Glutamatergic neuron (in vitro differentiated cells): ENCODE data around the gene MT1X. TPM values are rescaled to one million over a fixed set of nuclear protein-coding genes. Genes with fewer than 3 reads are reported as not detected.

ENCODE experiments used
- DNase-seq: peaks from one replicate; pipeline ENCODE4 v3.0.0; 2022
- H3K27ac Mint-ChIP-seq: one replicate; pipeline ENCODE4 v1.8.0; 2020; ENCODE audit warnings: mild to moderate bottlenecking, mixed read lengths, inconsistent platforms; ENCODE audit not compliant: unreplicated experiment
- H3K27me3 Mint-ChIP-seq: one replicate; pipeline ENCODE4 v1.8.0; 2020; ENCODE audit warnings: mild to moderate bottlenecking, moderate library complexity, mixed read lengths, inconsistent platforms; ENCODE audit not compliant: unreplicated experiment
- H3K36me3 Mint-ChIP-seq: one replicate; pipeline ENCODE4 v1.8.0; 2020; ENCODE audit warnings: mild to moderate bottlenecking, mixed read lengths, inconsistent platforms; ENCODE audit not compliant: unreplicated experiment
- H3K4me1 Mint-ChIP-seq: one replicate; pipeline ENCODE4 v1.8.0; 2020; ENCODE audit warnings: mild to moderate bottlenecking, low read depth, mixed read lengths, inconsistent platforms; ENCODE audit not compliant: unreplicated experiment
- H3K4me3 Mint-ChIP-seq: one replicate; pipeline ENCODE4 v1.8.0; 2020; ENCODE audit warnings: mild to moderate bottlenecking, mixed read lengths, inconsistent platforms; ENCODE audit not compliant: unreplicated experiment
- H3K9me3 Mint-ChIP-seq: one replicate; pipeline ENCODE4 v1.8.0; 2020; ENCODE audit warnings: mild to moderate bottlenecking, moderate library complexity, mixed read lengths, inconsistent platforms; ENCODE audit not compliant: unreplicated experiment
- total RNA-seq: library from RNA; stranded (reverse); fragmentation: NEBNext Ultra II Directional; extraction: Animal tissue kit (Norgen Biotek cat#: 25700); gene quantifications from one replicate; pipeline ENCODE4 v1.2.1, GENCODE V29; 2021; ENCODE audit not compliant: unreplicated experiment
- TF ChIP-seq, protein P1 (sequence below): fragments of 200-600 bp; sonication (generic); IDR thresholded peaks from one replicate; pipeline ENCODE4 v1.5.0; 2021; ENCODE audit not compliant: partially characterized antibody, unreplicated experiment

Gene MT1X
- total RNA-seq, 1 donor from 2014 or later, result 9.5 TPM

DNA sequence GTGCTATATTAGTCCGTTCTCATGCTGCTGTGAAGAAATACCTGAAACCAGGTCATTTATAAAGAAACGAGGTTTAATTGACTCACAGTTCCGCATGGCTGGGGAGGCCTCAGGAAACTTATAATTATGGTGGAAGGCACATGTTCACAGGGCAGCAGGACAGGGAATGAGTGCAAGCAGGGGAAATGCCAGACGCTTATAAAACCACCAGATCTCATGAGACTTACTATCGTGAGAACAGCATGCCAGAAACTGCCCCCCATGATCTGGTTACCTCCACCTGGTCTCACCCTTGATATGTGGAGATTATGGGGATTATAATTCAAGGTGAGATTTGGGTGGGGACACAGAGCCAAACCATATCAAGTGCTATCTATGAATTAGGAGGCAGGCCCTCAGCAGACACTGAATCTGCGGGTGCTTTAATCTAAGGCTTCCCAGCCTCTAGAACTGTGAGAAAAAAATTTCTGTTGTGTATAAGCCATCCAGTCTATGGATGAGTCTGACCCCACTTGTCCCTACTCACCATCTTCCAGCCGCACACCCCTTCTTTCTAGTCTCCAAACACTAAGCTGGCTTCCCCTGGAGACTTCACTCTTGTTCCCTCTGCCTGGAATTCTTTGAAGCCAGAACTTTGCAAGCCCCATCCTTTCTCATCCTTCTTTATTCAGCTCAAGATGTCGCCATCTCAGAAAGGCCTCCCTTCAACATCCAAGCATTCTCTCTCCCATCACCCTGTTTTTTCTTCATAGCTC lies 46.9 kb downstream of the MT1X start:
- Mint-ChIP-seq H3K27me3 (peaks cover 3% of the 10 kb centered on the region), H3K36me3 (no peaks in the 10 kb centered on the region), H3K4me3 (no peak overlapping the region), H3K9me3 (peaks cover 7% of the 10 kb centered on the region), H3K27ac (peak overlapping the region; percentile 19), H3K4me1 (peaks cover 8% of the 10 kb centered on the region)
- DNase-seq, result no peak
- TF ChIP-seq, protein P1, sequence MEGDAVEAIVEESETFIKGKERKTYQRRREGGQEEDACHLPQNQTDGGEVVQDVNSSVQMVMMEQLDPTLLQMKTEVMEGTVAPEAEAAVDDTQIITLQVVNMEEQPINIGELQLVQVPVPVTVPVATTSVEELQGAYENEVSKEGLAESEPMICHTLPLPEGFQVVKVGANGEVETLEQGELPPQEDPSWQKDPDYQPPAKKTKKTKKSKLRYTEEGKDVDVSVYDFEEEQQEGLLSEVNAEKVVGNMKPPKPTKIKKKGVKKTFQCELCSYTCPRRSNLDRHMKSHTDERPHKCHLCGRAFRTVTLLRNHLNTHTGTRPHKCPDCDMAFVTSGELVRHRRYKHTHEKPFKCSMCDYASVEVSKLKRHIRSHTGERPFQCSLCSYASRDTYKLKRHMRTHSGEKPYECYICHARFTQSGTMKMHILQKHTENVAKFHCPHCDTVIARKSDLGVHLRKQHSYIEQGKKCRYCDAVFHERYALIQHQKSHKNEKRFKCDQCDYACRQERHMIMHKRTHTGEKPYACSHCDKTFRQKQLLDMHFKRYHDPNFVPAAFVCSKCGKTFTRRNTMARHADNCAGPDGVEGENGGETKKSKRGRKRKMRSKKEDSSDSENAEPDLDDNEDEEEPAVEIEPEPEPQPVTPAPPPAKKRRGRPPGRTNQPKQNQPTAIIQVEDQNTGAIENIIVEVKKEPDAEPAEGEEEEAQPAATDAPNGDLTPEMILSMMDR, result no peak

DNA sequence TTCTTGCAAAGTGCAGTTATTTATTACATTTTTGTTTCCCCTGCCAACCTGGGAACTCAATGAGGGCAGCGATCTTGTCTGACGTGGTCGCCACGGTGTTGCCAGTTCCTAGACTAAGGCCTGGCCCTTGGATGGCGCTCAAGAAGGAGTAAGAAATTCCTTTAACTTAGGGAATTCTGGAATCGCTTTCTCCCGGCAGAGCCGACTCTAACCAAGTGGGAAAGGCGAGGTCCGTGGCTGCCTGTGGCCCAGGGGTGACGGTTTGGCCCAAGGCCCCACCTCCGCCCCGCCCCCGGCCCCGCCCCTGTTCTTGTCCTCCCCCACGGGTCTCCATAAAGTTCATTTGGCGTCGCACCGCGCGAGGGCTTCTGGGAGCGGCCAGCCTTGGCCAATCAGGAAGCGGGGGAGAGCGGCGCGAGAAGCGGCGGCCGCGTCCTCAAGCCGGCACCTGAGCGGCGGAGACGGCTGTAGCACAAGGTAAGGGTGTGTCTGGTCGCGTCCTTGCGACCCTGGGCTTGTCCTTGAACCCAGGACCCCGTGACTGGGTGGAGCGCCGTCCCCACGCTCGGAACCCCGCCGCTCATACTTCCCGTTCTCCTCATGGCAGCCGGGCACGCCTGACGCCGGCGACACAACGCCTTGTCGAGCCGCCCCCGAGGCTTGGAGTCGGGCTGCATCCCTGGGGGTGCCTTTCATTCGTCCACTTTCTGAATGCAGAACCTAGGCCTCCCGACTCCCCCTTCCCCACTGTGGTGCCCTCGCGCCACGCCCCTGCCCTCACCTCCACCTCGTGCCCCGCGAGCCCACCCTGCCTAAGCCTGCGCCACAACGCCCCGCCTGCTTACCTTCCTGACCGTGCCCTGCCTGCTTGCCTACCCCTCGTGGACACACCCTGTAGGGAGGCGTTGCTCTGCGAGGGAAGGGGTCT lies 47.7 kb downstream of the MT1X start, which contains the start of gene NUP93:
Gene NUP93 (plus strand): TSS at position 395 of the 928 bp plus-strand sequence. CDS start 18,119 bp downstream, outside the sequence.
- no peak within 1 kb of the TSS for H3K4me3 Mint-ChIP-seq
- peak within 1 kb of the TSS; percentile 25 for H3K27ac Mint-ChIP-seq
- no peaks in the 10 kb centered on the region for H3K36me3 Mint-ChIP-seq
- H3K27me3 Mint-ChIP-seq, result peaks cover 3% of the 10 kb centered on the region
- peaks cover 7% of the 10 kb centered on the region for H3K9me3 Mint-ChIP-seq
- TF ChIP-seq, protein P1, result no peak
- peak; percentile 91 for DNase-seq
- peaks cover 8% of the 10 kb centered on the region for H3K4me1 Mint-ChIP-seq

DNA sequence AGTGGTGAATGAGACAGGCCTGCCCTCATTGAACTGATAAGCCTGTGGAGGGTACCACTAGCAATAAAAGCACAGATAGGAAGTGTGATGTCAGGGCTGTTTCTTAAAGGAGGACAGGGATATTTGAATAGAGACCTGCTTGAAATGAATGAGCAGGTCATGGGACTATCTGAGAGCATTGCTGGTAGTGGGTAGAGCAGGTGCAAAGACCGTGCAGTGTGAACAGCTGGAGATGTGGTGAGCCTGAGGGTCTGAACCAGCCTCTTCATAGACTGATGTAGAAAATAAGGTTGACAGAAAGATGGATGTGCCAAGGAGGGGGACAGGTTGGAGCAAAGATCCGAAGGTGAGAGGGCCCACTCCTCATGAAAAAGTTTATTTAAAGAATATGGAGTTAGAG lies 50.1 kb downstream of the MT1X start:
- peaks cover 8% of the 10 kb centered on the region for H3K4me1 Mint-ChIP-seq
- peaks cover 3% of the 10 kb centered on the region for H3K27me3 Mint-ChIP-seq
- H3K9me3 Mint-ChIP-seq, result peaks cover 6% of the 10 kb centered on the region
- no peak overlapping the region for H3K4me3 Mint-ChIP-seq
- TF ChIP-seq, protein P1, result no peak
- H3K36me3 Mint-ChIP-seq, result no peaks in the 10 kb centered on the region
- no peak for DNase-seq
- H3K27ac Mint-ChIP-seq, result no peak overlapping the region

DNA sequence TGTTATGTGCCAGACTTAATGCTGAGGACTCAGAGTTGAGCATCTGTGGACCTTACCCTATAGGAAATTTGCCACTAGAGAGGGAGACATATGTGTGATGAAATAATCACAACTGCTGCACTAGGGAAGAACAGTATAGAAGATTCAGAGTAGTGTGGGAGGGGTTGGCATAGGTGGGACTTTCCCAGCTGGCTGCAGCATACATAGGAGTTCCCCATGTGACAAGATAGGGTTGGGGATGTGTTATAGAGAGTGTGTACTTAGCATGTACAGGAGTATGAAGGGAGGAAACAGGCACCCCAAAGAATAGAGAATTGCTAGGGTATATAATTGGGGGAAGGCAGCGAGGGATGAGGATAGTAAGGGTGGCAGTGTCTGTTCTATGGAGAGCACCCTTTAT lies 50.6 kb downstream of the MT1X start:
- Mint-ChIP-seq H3K9me3 (peaks cover 6% of the 10 kb centered on the region), H3K27ac (no peak overlapping the region), H3K36me3 (no peaks in the 10 kb centered on the region), H3K27me3 (peaks cover 3% of the 10 kb centered on the region), H3K4me1 (peaks cover 8% of the 10 kb centered on the region), H3K4me3 (no peak overlapping the region)
- no peak for DNase-seq
- TF ChIP-seq, protein P1, result no peak

Other genes starting within 250 kb of the MT1X start
- gene NUDT21, start 231.1 kb upstream of the MT1X start, total RNA-seq, result 135 TPM
- 45.6 TPM for gene OGFOD1, start 230.9 kb upstream of the MT1X start, total RNA-seq
- gene BBS2, start 162.4 kb upstream of the MT1X start, total RNA-seq, result 40.7 TPM
- not detected for gene MT4, start 117.4 kb upstream of the MT1X start, total RNA-seq
- not detected for gene MT3, start 92.9 kb upstream of the MT1X start, total RNA-seq
- not detected for gene MT2A, start 73.9 kb upstream of the MT1X start, total RNA-seq
- gene MT1E, start 56.7 kb upstream of the MT1X start, total RNA-seq, result not detected
- not detected for gene MT1M, start 49.8 kb upstream of the MT1X start, total RNA-seq
- not detected for gene MT1A, start 43.8 kb upstream of the MT1X start, total RNA-seq
- gene MT1B, start 30.6 kb upstream of the MT1X start, total RNA-seq, result not detected
- 3.4 TPM for gene MT1F, start 24.5 kb upstream of the MT1X start, total RNA-seq
- gene MT1G, start 14.4 kb upstream of the MT1X start, total RNA-seq, result not detected
- gene MT1H, start 12.7 kb upstream of the MT1X start, total RNA-seq, result not detected
- gene NUP93, start 47.7 kb downstream of the MT1X start, total RNA-seq, result 84.1 TPM
- not detected for gene SLC12A3, start 182.7 kb downstream of the MT1X start, total RNA-seq
- gene HERPUD1, start 249.7 kb downstream of the MT1X start, total RNA-seq, result 160 TPM